Left ventricle myocardium inferior (tissue), 1 donor: ENCODE results near the gene SPTBN5. TPM values are rescaled to one million over a fixed set of nuclear protein-coding genes. Genes with fewer than 3 reads are reported as not detected.

Experiments
- DNase-seq: peaks from one replicate; pipeline ENCODE4 v3.0.0-alpha.2; 2020
- H3K27ac ChIP-seq: fragments of 200-600 bp; replicated peaks from 2 replicates; pipeline ENCODE4 v1.8.0; 2021
- H3K27me3 ChIP-seq: fragments of 200-600 bp; 2 replicates; pipeline ENCODE4 v1.8.0; 2021; ENCODE audit warnings: low read depth
- H3K36me3 ChIP-seq: fragments of 200-600 bp; 2 replicates; pipeline ENCODE4 v1.8.0; 2021
- H3K4me1 ChIP-seq: fragments of 200-600 bp; 2 replicates; pipeline ENCODE4 v1.8.0; 2021
- H3K4me3 ChIP-seq: fragments of 200-600 bp; 2 replicates; pipeline ENCODE4 v1.8.0; 2021; ENCODE audit warnings: mild to moderate bottlenecking, moderate library complexity
- H3K9me3 ChIP-seq: fragments of 200-600 bp; replicated peaks from 2 replicates; pipeline ENCODE4 v1.8.0; 2021
- CTCF ChIP-seq: fragments of 200-600 bp; IDR thresholded peaks from 2 replicates; pipeline ENCODE4 v1.8.0; 2021; ENCODE audit warnings: antibody characterized with exemption, mild to moderate bottlenecking, borderline replicate concordance
- intact Hi-C: fragments of 100-400 bp; cut with micrococcal nuclease; formaldehyde crosslinking; loops from one replicate; pipeline ENCODE4 v1.11.0; 2022
- total RNA-seq: library from RNA; stranded (reverse); fragmentation: NEBNext Ultra II Directional; extraction: Animal tissue kit (Norgen Biotek cat#: 25700); gene quantifications from one replicate; pipeline ENCODE4 v1.2.1, GENCODE V29; 2021
- donor health status: DM: no; HTN: yes; CAD: no; lungs with severe emphysema.

The SPTBN5 gene
- total RNA-seq, 1 donor from 2014 or later: 2.7 TPM

GRCh38 chr15:41862515-41863116 is 31.2 kb downstream of the SPTBN5 start:
- H3K9me3 ChIP-seq: no peaks in the 10 kb centered on the region
- H3K27me3 ChIP-seq: no peaks in the 10 kb centered on the region
- TF ChIP-seq CTCF: no peak
- intact Hi-C loops: no loop called here
- DNase-seq: no peak
- H3K36me3 ChIP-seq: no peaks in the 10 kb centered on the region
- H3K4me3 ChIP-seq: no peak overlapping the region
- no peak overlapping the region for H3K27ac ChIP-seq
- peaks cover 10% of the 10 kb centered on the region for H3K4me1 ChIP-seq

DNA sequence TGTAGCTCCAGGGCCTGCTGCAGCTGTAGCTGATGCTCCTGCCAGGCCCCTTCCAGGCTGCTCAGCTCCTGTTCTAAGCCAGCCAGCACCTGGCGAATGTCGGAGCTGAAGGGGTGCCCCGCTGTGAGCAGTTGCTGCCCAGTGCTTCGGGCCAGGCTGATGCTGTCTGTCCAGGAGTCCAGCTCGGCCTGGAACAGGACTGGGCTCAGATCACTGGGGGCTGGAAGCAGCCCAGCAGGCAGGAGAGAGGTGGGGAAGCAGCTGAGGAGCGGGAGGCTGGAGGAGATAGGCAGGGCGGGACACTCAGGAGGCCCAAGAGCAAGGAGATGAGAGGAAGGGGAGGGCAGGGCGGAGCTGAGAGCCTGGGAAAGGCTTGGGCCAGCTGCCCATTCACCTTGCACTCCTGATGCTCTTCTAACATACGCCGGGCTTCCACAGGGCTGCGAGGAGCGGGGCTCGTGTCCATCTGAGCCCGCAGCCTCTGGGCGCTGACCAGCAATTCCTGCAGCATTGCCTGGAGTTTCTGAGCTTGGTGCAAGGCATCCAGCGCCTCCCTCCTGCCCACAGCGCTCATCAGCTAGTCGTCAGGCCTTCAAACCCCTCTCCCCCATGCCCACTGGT is 32.0 kb downstream of the SPTBN5 start:
- Histone ChIP-seq H3K27me3 (no peaks in the 10 kb centered on the region), H3K27ac (no peak overlapping the region), H3K4me3 (no peak overlapping the region), H3K36me3 (no peaks in the 10 kb centered on the region), H3K4me1 (peaks cover 10% of the 10 kb centered on the region), H3K9me3 (no peaks in the 10 kb centered on the region)
- TF ChIP-seq CTCF: no peak
- intact Hi-C loops: no loop called here
- no peak for DNase-seq

DNA sequence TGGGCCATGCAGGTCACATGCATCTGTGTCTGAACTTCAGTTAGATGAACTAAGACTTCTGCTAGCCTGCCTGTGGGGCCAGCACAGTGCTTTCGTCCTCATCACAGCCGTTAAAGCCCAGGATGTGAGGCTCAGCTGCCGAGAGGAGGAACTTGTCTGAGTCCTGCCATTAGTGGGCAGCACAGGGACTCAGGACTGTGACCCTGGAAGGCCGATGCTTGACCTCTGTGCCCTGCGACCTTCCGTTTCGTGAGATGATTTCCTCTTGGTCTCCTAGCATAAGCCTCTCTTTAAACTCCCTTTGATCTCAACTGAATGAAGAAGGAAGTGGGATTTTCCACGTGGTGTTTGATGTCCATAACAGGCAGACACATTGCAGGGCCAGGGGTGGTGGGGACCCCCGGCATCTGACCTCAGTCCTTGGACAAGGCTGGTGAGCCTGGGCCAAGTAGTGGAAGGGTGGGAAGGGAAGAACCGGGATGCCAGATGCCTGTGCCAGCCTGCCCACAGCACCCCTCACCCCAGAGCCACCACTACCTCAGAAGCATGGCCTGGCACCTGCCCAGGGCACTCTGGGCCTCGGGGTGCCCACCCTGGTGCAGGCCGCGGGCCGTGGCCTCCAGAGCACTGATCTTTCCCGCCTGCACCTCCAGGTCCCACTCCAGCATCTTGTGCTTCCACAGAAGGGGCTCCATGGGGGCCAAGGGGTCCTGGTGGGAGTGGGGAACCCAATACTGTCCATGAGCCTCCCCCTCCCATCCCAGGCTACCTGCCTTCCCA is 33.6 kb downstream of the SPTBN5 start:
- H3K9me3 ChIP-seq: no peaks in the 10 kb centered on the region
- peaks cover 10% of the 10 kb centered on the region for H3K4me1 ChIP-seq
- no peak overlapping the region for H3K27ac ChIP-seq
- no peak for DNase-seq
- TF ChIP-seq CTCF: peak; percentile 42
- H3K4me3 ChIP-seq: no peak overlapping the region
- no peaks in the 10 kb centered on the region for H3K27me3 ChIP-seq
- H3K36me3 ChIP-seq: no peaks in the 10 kb centered on the region
- intact Hi-C loops: no loop called here

GRCh38 chr15:41858756-41859155 is 35.1 kb downstream of the SPTBN5 start:
- no peak overlapping the region for H3K4me3 ChIP-seq
- no peak for DNase-seq
- H3K36me3 ChIP-seq: no peaks in the 10 kb centered on the region
- H3K4me1 ChIP-seq: peaks cover 10% of the 10 kb centered on the region
- no peak for TF ChIP-seq CTCF
- peaks cover 3% of the 10 kb centered on the region for H3K27me3 ChIP-seq
- intact Hi-C loops: no loop called here
- H3K27ac ChIP-seq: no peak overlapping the region
- H3K9me3 ChIP-seq: no peaks in the 10 kb centered on the region

DNA sequence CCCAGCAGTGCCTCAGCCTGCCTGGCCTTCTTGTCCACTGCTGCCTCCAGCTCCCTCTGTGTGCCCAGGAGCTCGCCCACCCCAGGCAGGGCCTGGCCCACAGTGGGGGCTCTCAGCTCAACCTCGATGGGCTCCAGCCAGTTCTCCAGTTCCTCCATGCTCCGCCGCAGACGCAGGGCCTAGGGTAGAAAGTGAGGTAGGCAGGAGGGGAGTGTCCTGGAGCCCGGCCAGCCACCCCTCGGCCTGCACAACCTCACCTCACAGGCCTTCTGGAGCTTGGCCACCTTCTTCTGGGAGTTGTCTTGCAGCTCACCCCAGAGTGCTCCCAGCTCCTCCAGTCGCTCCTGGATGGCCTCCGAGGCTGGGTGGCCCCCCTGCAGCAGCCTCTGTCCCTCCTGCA is 36.5 kb downstream of the SPTBN5 start:
- H3K4me1 ChIP-seq: peaks cover 10% of the 10 kb centered on the region
- DNase-seq: no peak
- intact Hi-C loops: no loop called here
- H3K27me3 ChIP-seq: peaks cover 12% of the 10 kb centered on the region
- no peak for TF ChIP-seq CTCF
- no peak overlapping the region for H3K4me3 ChIP-seq
- H3K9me3 ChIP-seq: no peaks in the 10 kb centered on the region
- H3K36me3 ChIP-seq: no peaks in the 10 kb centered on the region
- no peak overlapping the region for H3K27ac ChIP-seq
